Duodenal mucosa (tissue), 2 donors: ENCODE data around the gene MICAL3.

Experiments
- H3K27ac ChIP-seq: one replicate; pipeline ENCODE4 v1.7.0; 2013; ENCODE audit warnings: low read depth, low read length
- H3K27me3 ChIP-seq, 2 donors: one replicate each; pipeline ENCODE4 v1.7.0; 2013; ENCODE audit warnings: low read length in 2 of 2, control low read depth in 1 of 2; ENCODE audit not compliant: insufficient read depth in 2 of 2, control insufficient read depth in 1 of 2
- H3K36me3 ChIP-seq, 2 donors: one replicate each; pipeline ENCODE4 v1.7.0; 2013; ENCODE audit warnings: low read length in 2 of 2, control low read depth in 1 of 2; ENCODE audit not compliant: insufficient read depth in 2 of 2, control insufficient read depth in 1 of 2
- H3K4me1 ChIP-seq, 2 donors: one replicate each; pipeline ENCODE4 v1.7.0; 2013; ENCODE audit warnings: low read length in 2 of 2, control low read depth in 1 of 2; ENCODE audit not compliant: insufficient read depth in 2 of 2, control insufficient read depth in 1 of 2
- H3K4me3 ChIP-seq, 2 donors: one replicate each; pipeline ENCODE4 v1.7.0; 2013; ENCODE audit warnings: low read length in 2 of 2, low read depth in 1 of 2
- H3K9ac ChIP-seq, 2 donors: one replicate each; pipeline ENCODE4 v1.7.0; 2013; ENCODE audit warnings: low read length in 2 of 2, low read depth in 1 of 2
- H3K9me3 ChIP-seq, 2 donors: one replicate each; pipeline ENCODE4 v1.7.0; 2013; ENCODE audit warnings: low read length in 2 of 2, control low read depth in 1 of 2; ENCODE audit not compliant: control insufficient read depth in 1 of 2

The MICAL3 gene

DNA sequence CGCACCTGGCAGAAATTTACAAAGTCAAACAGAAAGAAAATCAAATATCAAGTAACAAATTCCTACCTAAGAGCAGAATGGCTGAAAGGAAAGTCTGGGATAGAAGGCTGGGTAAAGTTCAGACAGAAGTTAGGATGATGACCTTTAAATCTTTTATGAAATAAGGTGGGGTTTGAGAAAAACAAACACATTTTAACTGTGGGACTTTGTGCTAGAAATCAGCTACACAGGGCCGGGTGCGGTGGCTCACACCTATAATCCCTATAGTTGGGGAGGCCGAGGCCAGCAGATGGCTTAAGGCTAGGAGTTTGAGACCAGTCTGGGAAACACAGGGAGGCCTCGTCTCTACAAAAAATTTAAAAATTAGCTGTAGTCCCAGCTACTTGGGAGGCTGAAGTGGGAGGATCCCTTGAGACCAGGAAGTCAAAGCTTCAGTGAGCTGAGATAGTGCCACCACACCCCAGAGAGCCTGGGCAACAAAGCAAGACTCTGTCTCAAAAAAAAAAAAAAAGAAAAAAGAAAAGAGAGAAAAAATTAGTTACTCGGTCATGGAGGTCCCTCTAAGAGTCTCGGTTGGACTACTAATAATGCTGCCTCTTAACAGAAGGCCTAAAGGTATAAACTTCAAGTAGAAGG, 130.3 kb downstream of the MICAL3 start:
- H3K27ac ChIP-seq = peak overlapping the region; percentile 40

DNA sequence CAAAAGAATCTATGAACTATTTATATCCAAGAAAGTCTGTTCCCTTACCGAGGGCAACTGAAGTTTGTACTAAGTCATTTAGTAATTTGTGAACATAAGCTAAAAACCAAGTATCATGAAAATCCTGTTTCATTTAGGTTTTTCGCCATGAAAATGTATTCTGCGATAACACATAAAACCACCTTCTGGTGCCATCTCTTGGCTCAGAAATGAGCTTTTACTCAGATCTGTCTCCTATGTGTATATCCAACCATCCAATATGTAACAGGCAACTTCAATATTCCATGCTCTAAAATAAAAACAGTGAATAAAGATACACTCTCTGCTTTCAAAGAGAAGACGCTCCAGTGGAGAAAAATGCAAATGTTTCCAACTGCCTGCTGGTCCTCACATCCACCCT, 132.0 kb downstream of the MICAL3 start:
- no peak overlapping the region for H3K27ac ChIP-seq
- peak overlapping the region; percentile 35 to 37 for H3K9ac ChIP-seq
- peaks cover 13 to 48% of the 10 kb centered on the region in 2 donors for H3K36me3 ChIP-seq
- H3K4me3 ChIP-seq = no peak overlapping the region
- H3K9me3 ChIP-seq = no peaks in the 10 kb centered on the region
- no peaks in the 10 kb centered on the region for H3K27me3 ChIP-seq
- peaks cover 38 to 42% of the 10 kb centered on the region in 2 donors for H3K4me1 ChIP-seq

More for the DNA sequence above, 130.3 kb downstream of the MICAL3 start:
- H3K4me1 ChIP-seq = peaks cover 38 to 42% of the 10 kb centered on the region in 2 donors
- no peaks in the 10 kb centered on the region for H3K9me3 ChIP-seq
- no peaks in the 10 kb centered on the region for H3K27me3 ChIP-seq
- peaks cover 2 to 41% of the 10 kb centered on the region in 2 donors for H3K36me3 ChIP-seq
- no peak overlapping the region for H3K4me3 ChIP-seq
- peak overlapping the region in 1 of 2 donors; percentile 37 for H3K9ac ChIP-seq

DNA sequence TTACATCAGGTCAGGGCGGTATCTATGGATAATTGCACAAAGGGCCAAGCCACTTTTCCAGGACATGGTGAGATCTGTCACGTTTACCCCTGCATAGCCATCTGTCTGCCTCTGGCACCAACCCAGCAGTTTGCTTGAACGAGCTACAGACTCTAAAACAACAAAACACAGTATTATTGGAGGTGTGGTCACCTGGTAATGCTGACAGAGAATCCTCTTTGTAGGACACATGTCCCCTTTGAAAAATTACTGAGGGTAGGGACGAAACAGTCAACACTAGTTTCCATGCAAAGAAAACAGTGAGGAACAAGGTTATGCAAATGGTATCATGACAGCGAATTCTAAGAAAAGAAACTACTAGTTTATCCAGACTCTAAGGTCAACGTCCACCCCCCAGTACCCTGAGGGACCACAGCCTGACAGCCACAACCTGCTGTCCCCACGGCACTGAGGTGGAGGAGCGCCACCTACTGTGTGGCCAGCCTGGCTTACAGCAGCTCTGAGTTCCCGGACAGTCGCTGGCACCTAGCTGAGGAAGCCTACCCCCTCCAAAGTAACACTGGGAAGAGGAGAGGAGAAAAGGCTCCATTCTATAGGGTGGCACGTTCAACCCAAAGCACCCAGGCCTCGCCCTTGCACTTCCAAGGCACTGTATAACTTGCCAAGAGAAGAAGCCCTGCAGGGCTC, 132.7 kb downstream of the MICAL3 start:
- H3K27ac ChIP-seq = peak overlapping the region; percentile 39
- H3K4me3 ChIP-seq = no peak overlapping the region
- peaks cover 38 to 42% of the 10 kb centered on the region in 2 donors for H3K4me1 ChIP-seq
- peaks cover 16 to 51% of the 10 kb centered on the region in 2 donors for H3K36me3 ChIP-seq
- no peaks in the 10 kb centered on the region for H3K9me3 ChIP-seq
- no peaks in the 10 kb centered on the region for H3K27me3 ChIP-seq
- H3K9ac ChIP-seq = peak overlapping the region; percentile 34 to 49

DNA sequence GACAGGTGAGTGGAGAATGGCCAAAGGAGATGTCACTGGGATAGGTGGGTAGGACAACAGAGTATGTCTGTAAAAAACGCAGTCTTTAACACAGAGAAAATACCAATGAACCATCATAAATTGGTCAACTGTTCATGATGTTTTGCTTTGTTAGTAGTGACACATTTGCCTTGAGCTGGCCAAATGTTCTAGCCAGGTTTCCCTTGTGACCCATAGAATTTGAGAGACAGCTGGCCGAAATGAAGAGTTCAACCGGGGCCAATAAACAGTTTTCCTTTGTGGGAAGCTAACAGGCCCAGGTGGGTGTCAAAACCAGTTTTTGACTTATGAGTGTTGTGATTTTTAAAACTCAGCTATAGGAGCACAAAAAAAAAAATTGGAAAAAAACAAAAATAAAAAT, 133.5 kb downstream of the MICAL3 start:
- Histone ChIP-seq H3K4me1 (peaks cover 38 to 42% of the 10 kb centered on the region in 2 donors), H3K27ac (no peak overlapping the region), H3K27me3 (no peaks in the 10 kb centered on the region), H3K9ac (peak overlapping the region; percentile 4 to 27), H3K36me3 (peaks cover 19 to 47% of the 10 kb centered on the region in 2 donors), H3K4me3 (no peak overlapping the region), H3K9me3 (no peaks in the 10 kb centered on the region)

DNA sequence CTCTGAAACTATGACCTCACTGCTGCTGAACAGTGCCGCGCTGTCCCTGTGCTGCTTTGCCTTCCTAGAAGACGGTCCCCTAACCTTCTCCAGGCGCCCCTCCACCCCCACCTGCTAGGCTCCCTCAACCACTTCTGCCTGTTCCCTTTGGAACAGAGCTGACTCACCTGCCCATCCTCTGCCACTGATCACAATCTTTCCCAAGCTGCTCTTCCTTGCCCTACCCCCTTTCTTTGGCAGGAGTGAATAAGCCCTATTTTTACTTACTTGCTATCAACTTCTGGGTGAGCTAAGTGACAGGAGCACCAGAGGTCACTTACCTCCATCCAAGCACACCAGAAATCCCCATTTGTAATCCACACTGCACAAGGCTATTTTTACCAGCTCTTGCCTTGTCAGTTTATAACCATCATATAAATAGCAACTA, 134.1 kb downstream of the MICAL3 start:
- Histone ChIP-seq H3K9ac (peak overlapping the region; percentile 1 to 15), H3K27ac (peak overlapping the region; percentile 4), H3K9me3 (no peaks in the 10 kb centered on the region), H3K4me1 (peaks cover 38 to 42% of the 10 kb centered on the region in 2 donors), H3K27me3 (no peaks in the 10 kb centered on the region), H3K4me3 (no peak overlapping the region), H3K36me3 (peaks cover 24 to 48% of the 10 kb centered on the region in 2 donors)

DNA sequence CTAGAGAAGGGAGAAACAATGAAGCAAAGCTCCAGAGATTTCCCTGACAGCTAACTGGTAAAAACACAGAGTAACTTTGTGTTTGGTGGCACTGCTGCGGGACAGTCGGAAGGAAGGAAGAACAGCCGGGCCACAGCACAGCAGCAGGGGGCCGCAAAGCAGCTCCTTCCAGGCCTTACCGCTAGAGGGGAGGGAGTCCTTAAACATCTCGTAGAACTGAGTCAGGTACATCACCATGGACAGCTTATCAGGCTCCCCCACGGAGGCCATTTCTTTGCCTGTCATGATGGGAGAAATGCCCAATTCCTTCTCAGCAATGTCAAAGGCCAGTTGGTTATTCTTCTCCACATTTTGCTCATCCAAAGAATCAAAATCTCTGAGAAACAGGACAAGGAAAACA, 135.5 kb downstream of the MICAL3 start:
- Histone ChIP-seq H3K4me1 (peaks cover 38 to 46% of the 10 kb centered on the region in 2 donors), H3K9me3 (no peaks in the 10 kb centered on the region), H3K27me3 (no peaks in the 10 kb centered on the region), H3K9ac (no peak overlapping the region), H3K27ac (no peak overlapping the region), H3K36me3 (peaks cover 26 to 53% of the 10 kb centered on the region in 2 donors), H3K4me3 (no peak overlapping the region)

DNA sequence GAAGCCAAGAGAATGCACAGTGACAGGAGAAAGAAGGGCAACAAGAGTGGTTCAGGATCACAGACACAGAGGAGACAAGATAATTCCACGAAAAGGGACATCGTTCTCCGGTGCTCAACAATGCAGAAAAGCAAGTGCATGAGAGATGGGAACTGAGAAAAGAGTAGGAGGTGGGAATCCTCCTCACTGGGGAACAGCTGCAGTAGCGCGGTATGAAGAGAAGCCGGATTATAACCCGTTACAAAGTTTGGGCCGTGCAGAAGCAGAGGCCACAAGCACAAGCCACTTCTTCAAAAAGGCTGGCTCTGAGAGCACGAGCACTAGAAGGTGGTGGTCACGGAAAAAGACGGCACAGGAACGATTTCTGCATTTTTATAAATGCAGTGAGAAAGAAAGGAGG, 135.9 kb downstream of the MICAL3 start:
- Histone ChIP-seq H3K27ac (no peak overlapping the region), H3K4me3 (no peak overlapping the region), H3K27me3 (no peaks in the 10 kb centered on the region), H3K9me3 (no peaks in the 10 kb centered on the region), H3K4me1 (peaks cover 36 to 42% of the 10 kb centered on the region in 2 donors), H3K36me3 (peaks cover 26 to 55% of the 10 kb centered on the region in 2 donors), H3K9ac (no peak overlapping the region)

DNA sequence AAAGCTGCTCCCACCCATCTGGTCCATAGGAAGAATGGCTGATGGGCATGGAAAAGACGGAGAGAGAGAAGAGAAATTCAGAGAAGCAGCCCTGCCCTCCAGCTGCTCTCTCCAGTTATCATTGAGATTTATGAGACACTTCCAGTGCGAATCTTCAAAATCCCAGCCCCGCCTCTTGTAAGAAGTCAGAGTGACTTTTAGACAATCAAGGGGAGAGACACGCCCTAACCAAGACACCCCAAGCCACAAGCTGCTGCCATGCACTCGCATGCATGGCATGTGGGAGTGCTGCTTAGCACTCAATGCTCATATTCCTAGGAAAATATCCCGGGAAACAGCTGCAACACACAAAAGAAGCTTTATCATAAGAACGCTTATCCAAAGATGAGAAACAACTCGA, 139.5 kb downstream of the MICAL3 start:
- Histone ChIP-seq H3K9ac (no peak overlapping the region), H3K36me3 (peaks cover 26 to 79% of the 10 kb centered on the region in 2 donors), H3K27me3 (no peaks in the 10 kb centered on the region), H3K27ac (no peak overlapping the region), H3K4me1 (peaks cover 5 to 7% of the 10 kb centered on the region in 2 donors), H3K9me3 (no peaks in the 10 kb centered on the region), H3K4me3 (no peak overlapping the region)

DNA sequence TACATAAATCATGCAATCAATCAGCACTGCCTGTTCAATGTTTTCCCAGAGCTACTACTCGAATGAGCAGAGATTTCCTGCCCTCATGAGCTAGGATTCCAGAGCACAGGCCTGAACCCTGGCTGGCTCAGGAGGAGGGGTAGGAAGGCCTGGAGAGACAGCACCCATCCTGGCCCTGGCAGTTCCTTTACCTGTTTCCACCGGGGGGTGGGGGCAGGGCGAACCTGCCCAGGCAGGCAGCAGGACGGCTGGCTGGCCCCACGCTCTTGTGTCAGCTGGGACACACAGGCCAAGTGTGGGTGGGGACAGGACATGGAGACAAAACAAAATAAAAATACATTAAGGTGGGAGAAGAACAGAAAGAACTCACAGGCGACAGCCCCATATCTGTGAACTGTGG, 140.3 kb downstream of the MICAL3 start:
- no peak overlapping the region for H3K27ac ChIP-seq
- H3K4me1 ChIP-seq = peaks cover 0 to 5% of the 10 kb centered on the region in 2 donors
- H3K36me3 ChIP-seq = peaks cover 25 to 87% of the 10 kb centered on the region in 2 donors
- no peaks in the 10 kb centered on the region for H3K27me3 ChIP-seq
- no peak overlapping the region for H3K9ac ChIP-seq
- H3K4me3 ChIP-seq = no peak overlapping the region
- no peaks in the 10 kb centered on the region for H3K9me3 ChIP-seq

DNA sequence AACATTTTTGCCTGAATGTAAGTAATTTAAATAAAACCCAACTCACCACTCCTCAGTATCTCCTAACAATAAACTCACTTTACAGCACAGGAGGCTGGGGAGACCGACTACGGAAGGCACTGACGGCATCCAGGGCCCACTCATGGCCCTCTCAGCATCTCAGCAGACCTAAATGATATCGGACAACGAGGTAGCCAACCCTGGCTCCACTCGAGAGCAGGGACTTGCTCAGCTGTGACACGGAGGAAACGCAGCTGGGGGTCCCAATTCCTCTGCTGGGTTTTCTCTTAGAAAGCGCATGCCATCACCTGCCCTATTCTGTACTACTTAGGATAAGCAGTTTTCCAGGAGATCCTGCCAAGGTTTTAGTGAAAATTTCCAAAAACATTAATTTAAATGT, 141.0 kb downstream of the MICAL3 start:
- Histone ChIP-seq H3K27me3 (no peaks in the 10 kb centered on the region), H3K27ac (no peak overlapping the region), H3K9me3 (no peaks in the 10 kb centered on the region), H3K9ac (no peak overlapping the region), H3K36me3 (peaks cover 18 to 86% of the 10 kb centered on the region in 2 donors), H3K4me3 (no peak overlapping the region), H3K4me1 (peaks cover 0 to 5% of the 10 kb centered on the region in 2 donors)
